ENCODE measurements around the gene SYNGAP1. TPM values are rescaled to one million over a fixed set of nuclear protein-coding genes. Genes with fewer than 3 reads are reported as not detected.
A peak's percentile ranks its signal among the peaks of the same experiment; 100 is the strongest.

Gene SYNGAP1
- total and polyA plus RNA-seq, 9 of the 15 experiments (the other 6 are each of a cell fraction or from before 2014, with no cell fraction given), result 0.01 to 22.8 (median 3.2) TPM

GRCh38 chr6:33454009-33454946 lies 34.4 kb downstream of the SYNGAP1 start, which contains the start of gene ZBTB9 (continued):
- TF ChIP-seq KDM5B (IDR thresholded peaks at IDR 0.05; ENCODE audit: insufficient replicate concordance, low read depth, low read length) (peak; percentile 94), RHOXF2B (CRISPR knock-in tag; conservative IDR thresholded peaks at IDR 0.05) (no peak), NCOA2 (IDR thresholded peaks at IDR 0.05; ENCODE audit: partially characterized antibody in 2 of 2) (no peak), BCLAF1 (IDR thresholded peaks at IDR 0.05; ENCODE audit: borderline replicate concordance in 1 of 2, control insufficient read depth in 1 of 2, low read depth in 2 of 2, low read length in 1 of 2) (no peak), SETDB1 (IDR thresholded peaks at IDR 0.05; ENCODE audit: low read length) (no peak), CLOCK (CRISPR knock-in tag; IDR thresholded peaks at IDR 0.05; ENCODE audit: borderline replicate concordance) (no peak), FOXP4 (CRISPR knock-in tag; IDR thresholded peaks at IDR 0.05; ENCODE audit: borderline replicate concordance) (no peak; the same call in 1 of the 2 replicates), SIN3A (IDR thresholded peaks at IDR 0.05; ENCODE audit: borderline replicate concordance in 2 of 2, control insufficient read depth in 1 of 2, low read depth in 2 of 2, low read length in 2 of 2) (peak; percentile 98), POU5F1 (IDR thresholded peaks at IDR 0.05; ENCODE audit: borderline replicate concordance, low read depth, low read length, partially characterized antibody) (no peak), MCM7 (IDR thresholded peaks at IDR 0.05) (no peak), C11orf30 (IDR thresholded peaks at IDR 0.05; ENCODE audit: low read depth) (peak; percentile 92), ETV1 (tag; conservative IDR thresholded peaks at IDR 0.05; ENCODE audit: low read depth) (peak; percentile 83), ZNF140 (CRISPR knock-in tag; IDR thresholded peaks at IDR 0.05) (no peak), HMG20A (CRISPR knock-in tag; conservative IDR thresholded peaks at IDR 0.05) (no peak), CTCF (IDR thresholded peaks at IDR 0.05 in 2 of 3, conservative IDR thresholded peaks at IDR 0.05 in 1 of 3; ENCODE audit: insufficient read depth in 2 of 3, low read depth in 1 of 3, low read length in 3 of 3) (peak in 1 of 3 experiments; percentile 19; a peak in 2 of 6 replicates)
